VCaP (cell line): ENCODE results near the gene BCL2.

Experiments
- H3K27ac ChIP-seq: fragments of 450-650 bp; 2 replicates; pipeline ENCODE4 v1.5.1; 2017
- TF ChIP-seq, protein P1 (sequence below): fragments of 450-650 bp; conservative IDR thresholded peaks from 2 replicates; pipeline ENCODE4 v1.5.1; 2017; ENCODE audit warnings: mild to moderate bottlenecking, moderate library complexity

The BCL2 gene

GRCh38 chr18:63290166-63290820 lies 29.3 kb downstream of the BCL2 start:
- H3K27ac ChIP-seq = no peak overlapping the region

GRCh38 chr18:63288311-63288710 lies 31.3 kb downstream of the BCL2 start:
- H3K27ac ChIP-seq = no peak overlapping the region
- TF ChIP-seq, protein P1, sequence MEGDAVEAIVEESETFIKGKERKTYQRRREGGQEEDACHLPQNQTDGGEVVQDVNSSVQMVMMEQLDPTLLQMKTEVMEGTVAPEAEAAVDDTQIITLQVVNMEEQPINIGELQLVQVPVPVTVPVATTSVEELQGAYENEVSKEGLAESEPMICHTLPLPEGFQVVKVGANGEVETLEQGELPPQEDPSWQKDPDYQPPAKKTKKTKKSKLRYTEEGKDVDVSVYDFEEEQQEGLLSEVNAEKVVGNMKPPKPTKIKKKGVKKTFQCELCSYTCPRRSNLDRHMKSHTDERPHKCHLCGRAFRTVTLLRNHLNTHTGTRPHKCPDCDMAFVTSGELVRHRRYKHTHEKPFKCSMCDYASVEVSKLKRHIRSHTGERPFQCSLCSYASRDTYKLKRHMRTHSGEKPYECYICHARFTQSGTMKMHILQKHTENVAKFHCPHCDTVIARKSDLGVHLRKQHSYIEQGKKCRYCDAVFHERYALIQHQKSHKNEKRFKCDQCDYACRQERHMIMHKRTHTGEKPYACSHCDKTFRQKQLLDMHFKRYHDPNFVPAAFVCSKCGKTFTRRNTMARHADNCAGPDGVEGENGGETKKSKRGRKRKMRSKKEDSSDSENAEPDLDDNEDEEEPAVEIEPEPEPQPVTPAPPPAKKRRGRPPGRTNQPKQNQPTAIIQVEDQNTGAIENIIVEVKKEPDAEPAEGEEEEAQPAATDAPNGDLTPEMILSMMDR = no peak

More at GRCh38 chr18:63290166-63290820, 29.3 kb downstream of the BCL2 start:
- TF ChIP-seq, protein P1 = no peak

- no peak overlapping the region for H3K27ac ChIP-seq
- TF ChIP-seq, protein P1 = no peak
Measured at GRCh38 chr18:63287691-63288220, 31.8 kb downstream of the BCL2 start.

- H3K27ac ChIP-seq = no peak overlapping the region
- TF ChIP-seq, protein P1 = no peak
Measured at GRCh38 chr18:63286926-63287325, 32.6 kb downstream of the BCL2 start.

DNA sequence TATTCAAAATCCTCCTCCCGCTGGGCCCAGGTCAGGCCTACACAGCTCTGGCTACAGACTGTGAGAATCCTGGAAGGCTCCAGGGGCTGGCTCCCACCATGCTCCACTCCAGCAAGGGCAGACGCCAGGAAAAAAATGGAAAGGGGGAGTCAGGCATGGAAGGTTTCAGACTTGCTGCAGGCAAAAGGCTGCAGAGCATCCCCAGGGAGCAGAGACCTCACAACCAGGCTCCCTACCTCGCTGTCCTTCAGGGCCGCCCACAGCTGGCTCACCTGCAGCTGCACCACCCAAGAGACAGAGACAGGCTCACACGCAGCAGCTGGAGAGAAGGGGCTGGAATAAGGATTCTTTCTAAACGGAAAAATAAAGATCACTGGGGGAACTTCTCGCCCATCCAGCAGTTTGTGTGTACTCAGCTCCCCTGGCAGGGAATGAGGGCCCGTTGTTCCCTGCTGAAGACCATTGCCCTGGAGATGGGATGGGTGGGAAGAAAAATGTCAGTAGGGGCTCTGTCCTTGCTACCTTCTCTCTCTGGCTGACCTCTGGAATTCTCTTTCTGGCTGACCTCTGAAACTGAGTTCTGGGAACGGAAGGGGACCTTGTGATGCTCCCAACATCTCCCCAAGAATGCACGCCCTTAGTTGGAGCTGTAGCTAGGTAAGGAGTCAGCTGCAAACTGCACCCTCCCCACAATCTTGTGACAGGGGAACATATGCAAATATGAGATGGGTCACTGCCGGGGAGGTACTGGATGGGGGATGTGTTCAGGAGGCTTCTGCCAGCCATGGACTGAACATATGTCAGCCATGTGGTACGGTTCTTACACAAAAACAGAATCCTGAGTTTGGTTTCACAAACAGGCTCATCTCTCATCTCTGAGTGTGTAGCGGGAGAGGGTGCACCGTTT lies 34.5 kb downstream of the BCL2 start:
- no peak overlapping the region for H3K27ac ChIP-seq

GRCh38 chr18:63284173-63284799 lies 35.3 kb downstream of the BCL2 start:
- TF ChIP-seq, protein P1 = no peak
- no peak overlapping the region for H3K27ac ChIP-seq

More for the DNA sequence above, 34.5 kb downstream of the BCL2 start:
- TF ChIP-seq, protein P1 = no peak
